ENCODE results near the gene MAP3K10. TPM values are rescaled to one million over a fixed set of nuclear protein-coding genes. Genes with fewer than 3 reads are reported as not detected.

MAP3K10 gene
- total RNA-seq, 4 donors from 2014 or later, result 10.2 to 24.8 (median 11.6) TPM

GRCh38 chr19:40219721-40220276, 28.6 kb downstream of the MAP3K10 start:
- TF ChIP-seq, protein P1, sequence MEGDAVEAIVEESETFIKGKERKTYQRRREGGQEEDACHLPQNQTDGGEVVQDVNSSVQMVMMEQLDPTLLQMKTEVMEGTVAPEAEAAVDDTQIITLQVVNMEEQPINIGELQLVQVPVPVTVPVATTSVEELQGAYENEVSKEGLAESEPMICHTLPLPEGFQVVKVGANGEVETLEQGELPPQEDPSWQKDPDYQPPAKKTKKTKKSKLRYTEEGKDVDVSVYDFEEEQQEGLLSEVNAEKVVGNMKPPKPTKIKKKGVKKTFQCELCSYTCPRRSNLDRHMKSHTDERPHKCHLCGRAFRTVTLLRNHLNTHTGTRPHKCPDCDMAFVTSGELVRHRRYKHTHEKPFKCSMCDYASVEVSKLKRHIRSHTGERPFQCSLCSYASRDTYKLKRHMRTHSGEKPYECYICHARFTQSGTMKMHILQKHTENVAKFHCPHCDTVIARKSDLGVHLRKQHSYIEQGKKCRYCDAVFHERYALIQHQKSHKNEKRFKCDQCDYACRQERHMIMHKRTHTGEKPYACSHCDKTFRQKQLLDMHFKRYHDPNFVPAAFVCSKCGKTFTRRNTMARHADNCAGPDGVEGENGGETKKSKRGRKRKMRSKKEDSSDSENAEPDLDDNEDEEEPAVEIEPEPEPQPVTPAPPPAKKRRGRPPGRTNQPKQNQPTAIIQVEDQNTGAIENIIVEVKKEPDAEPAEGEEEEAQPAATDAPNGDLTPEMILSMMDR (IDR thresholded peaks at IDR 0.05), result no peak
- TF ChIP-seq POLR2A (IDR thresholded peaks at IDR 0.05), result no peak
- no peak overlapping the region for H3K4me3 ChIP-seq (ENCODE audit: low read depth, poor library complexity, severe bottlenecking)
- DNase-seq (ENCODE audit: low spot score in 2 of 2), result no peak
- intact Hi-C loops (cut with DNase I; ENCODE audit: low total_unique reads), result loop anchor here (5.0 kb wide), 1 partner anchor 1547 kb away; no protein-coding TSS in a partner anchor
- WGBS, 2 donors, result 23 to 27% methylated on average over 8 of the region's 8 CpGs

- WGBS, 2 donors, result 84 to 89% methylated on average over 9 of the region's 9 CpGs
- TF ChIP-seq, protein P1 (IDR thresholded peaks at IDR 0.05), result no peak
- no peak for TF ChIP-seq POLR2A (IDR thresholded peaks at IDR 0.05)
- intact Hi-C loops (cut with DNase I; ENCODE audit: low total_unique reads), result no loop called here
These were observed 29.4 kb downstream of the MAP3K10 start for GRCh38 chr19:40220674-40221073.

DNA sequence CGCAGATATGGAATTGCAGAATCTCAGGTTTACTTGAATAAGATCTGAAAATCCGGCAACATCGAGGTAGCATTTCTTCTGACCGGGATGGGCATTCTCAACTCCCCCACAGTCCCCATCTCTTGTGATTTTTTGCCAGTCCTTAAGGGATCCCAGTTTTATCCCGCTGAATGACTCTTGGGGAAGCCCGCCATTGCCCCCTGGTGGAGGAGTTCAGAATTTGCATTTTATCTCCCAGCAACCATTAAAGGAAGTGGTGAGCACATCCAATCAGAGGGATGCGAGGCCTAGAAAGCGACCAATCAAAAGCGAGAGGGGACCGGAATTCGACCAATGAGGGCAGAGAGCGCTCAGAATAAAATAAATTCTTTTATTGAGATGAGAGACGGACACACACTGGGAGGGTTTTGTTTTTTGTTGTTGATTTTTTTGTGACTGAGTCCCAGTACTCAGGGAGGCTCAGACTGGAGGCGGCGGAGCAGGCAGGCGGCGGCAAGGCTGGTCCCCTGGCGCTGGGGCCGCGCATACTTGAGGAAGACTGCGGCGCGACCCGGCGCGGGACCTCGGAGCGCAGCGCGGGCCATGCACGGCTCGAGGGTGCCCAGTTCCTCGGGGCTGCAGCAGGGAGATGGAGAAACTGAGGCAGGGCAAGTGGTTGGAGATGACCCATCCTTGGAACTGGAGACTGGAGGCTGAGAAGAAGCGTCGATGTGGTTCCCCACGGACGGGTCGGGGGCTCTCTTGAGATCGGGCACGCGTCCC, 30.8 kb downstream of the MAP3K10 start:
- 49 to 60% methylated on average over 41 of the region's 41 CpGs for WGBS, 2 donors
- H3K4me3 ChIP-seq (ENCODE audit: low read depth, poor library complexity, severe bottlenecking), result no peak overlapping the region
- intact Hi-C loops (cut with DNase I; ENCODE audit: low total_unique reads), result no loop called here
- TF ChIP-seq, protein P1 (IDR thresholded peaks at IDR 0.05), result peak in 1 of 3 donors; percentile 71
- TF ChIP-seq POLR2A (IDR thresholded peaks at IDR 0.05), result no peak
- peak; percentile 78 to 95 for DNase-seq (ENCODE audit: low spot score in 2 of 2)

More at GRCh38 chr19:40220674-40221073, 29.4 kb downstream of the MAP3K10 start:
- no peak overlapping the region for H3K4me3 ChIP-seq (ENCODE audit: low read depth, poor library complexity, severe bottlenecking)
- DNase-seq (ENCODE audit: low spot score in 2 of 2), result no peak

GRCh38 chr19:40223135-40223822, 32.1 kb downstream of the MAP3K10 start:
- 22 to 27% methylated on average over 28 to 39 of the region's 48 CpGs for WGBS, 2 donors
- no peak overlapping the region for H3K4me3 ChIP-seq (ENCODE audit: low read depth, poor library complexity, severe bottlenecking)
- intact Hi-C loops (cut with DNase I; ENCODE audit: low total_unique reads), result no loop called here
- DNase-seq (ENCODE audit: low spot score in 2 of 2), result no peak
- TF ChIP-seq, protein P1 (IDR thresholded peaks at IDR 0.05), result no peak
- TF ChIP-seq POLR2A (IDR thresholded peaks at IDR 0.05), result no peak

GRCh38 chr19:40224342-40225150, 33.3 kb downstream of the MAP3K10 start:
- intact Hi-C loops (cut with DNase I; ENCODE audit: low total_unique reads), result no loop called here
- TF ChIP-seq POLR2A (IDR thresholded peaks at IDR 0.05), result no peak
- TF ChIP-seq, protein P1 (IDR thresholded peaks at IDR 0.05), result no peak
- DNase-seq (ENCODE audit: low spot score in 2 of 2), result no peak
- no peak overlapping the region for H3K4me3 ChIP-seq (ENCODE audit: low read depth, poor library complexity, severe bottlenecking)
- 73 to 78% methylated on average over 26 to 32 of the region's 32 CpGs for WGBS, 2 donors
